Tibial nerve (tissue), 4 donors: Measurements from ENCODE around the gene WRAP73. TPM values are rescaled to one million over a fixed set of nuclear protein-coding genes. Genes with fewer than 3 reads are reported as not detected.
A peak's percentile ranks its signal among the peaks of the same experiment; 100 is the strongest.

Experiments used
- DNase-seq, 2 donors: peaks; one replicate each; pipeline ENCODE4 v3.0.0-alpha.2; 2019; ENCODE audit warnings: low spot score in 2 of 2
- H3K27ac ChIP-seq, 4 donors: fragments of 200-600 bp; sonication (generic) in 3 of 4; one replicate each; pipeline ENCODE4 v1.5.1; 2017 to 2019; ENCODE audit warnings: mild to moderate bottlenecking in 1 of 4
- H3K27me3 ChIP-seq, 2 donors: fragments of 200-600 bp; sonication (generic) in 1 of 2; one replicate each; pipeline versions ENCODE4 v1.5.1 to v1.6.0; 2017 to 2019
- H3K36me3 ChIP-seq, 3 donors: fragments of 200-600 bp; sonication (generic); one replicate each; pipeline ENCODE4 v1.5.1; 2018 to 2019
- H3K4me1 ChIP-seq, 4 donors: fragments of 200-600 bp; sonication (generic) in 3 of 4; one replicate each; pipeline ENCODE4 v1.5.1; 2017 to 2019
- H3K4me3 ChIP-seq, 4 donors: fragments of 200-600 bp; sonication (generic) in 3 of 4; one replicate each; pipeline ENCODE4 v1.5.1; 2017 to 2019; ENCODE audit warnings: mild to moderate bottlenecking in 1 of 4, moderate library complexity in 1 of 4
- H3K9me3 ChIP-seq, 4 donors: fragments of 200-600 bp; sonication (generic) in 3 of 4; one replicate each; pipeline ENCODE4 v1.5.1; 2017 to 2019
- EP300 ChIP-seq, 2 donors: sonication (generic); formaldehyde crosslinking; IDR thresholded peaks; one replicate each; pipeline ENCODE4 v1.6.1; 2017; ENCODE audit warnings: antibody characterized with exemption in 2 of 2, mild to moderate bottlenecking in 1 of 2
- POLR2A ChIP-seq, 2 donors: fragments of 450-650 bp; IDR thresholded peaks; one replicate each; pipeline ENCODE4 v1.6.1; 2017; ENCODE audit warnings: antibody characterized with exemption in 2 of 2, mild to moderate bottlenecking in 2 of 2, moderate library complexity in 2 of 2
- WGBS, 2 donors: methylation state at CpG; one replicate each; pipeline ENCODE4 v1.1.5; 2018; 5-methylcytosine and 5-hydroxymethylcytosine counted together
- total RNA-seq, 4 donors: library from RNA; depleted of rRNA; stranded (reverse); fragments of >200 nt; gene quantifications; one replicate each; pipeline ENCODE4 v1.1.0, GENCODE V29; 2016
- TF ChIP-seq, protein P1 (sequence below), 5 experiments: fragments of 200-600 bp in 3 of 5; fragments of 450-650 bp in 2 of 5; sonication (generic) in 3 of 5; IDR thresholded peaks; one replicate each; pipeline ENCODE4 v1.5.1; 2016 to 2019; ENCODE audit warnings: antibody characterized with exemption in 5 of 5, mild to moderate bottlenecking in 3 of 5, moderate library complexity in 2 of 5

WRAP73 gene
- total RNA-seq, 4 donors from 2014 or later: 11.1 to 17.1 (median 12.9) TPM

DNA sequence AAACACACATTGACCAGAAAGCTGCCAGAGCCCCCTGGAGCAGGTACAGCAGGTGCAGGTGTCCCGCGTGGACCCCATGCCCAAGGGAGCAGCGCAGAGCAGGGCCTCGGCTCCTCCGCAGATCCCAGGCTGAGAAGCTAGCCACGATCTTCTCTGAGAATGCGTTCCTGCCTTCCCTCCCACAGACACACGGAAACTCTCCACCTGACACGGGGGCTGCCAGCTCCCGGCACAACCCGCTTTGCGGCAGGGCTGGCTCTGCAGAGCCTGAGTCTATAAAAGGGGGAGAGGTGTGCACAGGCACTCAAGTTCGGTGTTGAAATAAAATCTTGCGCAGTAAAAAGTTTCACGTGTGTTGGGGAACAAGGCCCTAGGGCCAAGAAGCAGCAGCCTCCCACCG lies 48.2 kb downstream of the WRAP73 start:
- no peak for DNase-seq
- no peak overlapping the region for H3K27ac ChIP-seq
- 79 to 92% methylated on average over 15 to 16 of the region's 16 CpGs for WGBS, 2 donors
- H3K9me3 ChIP-seq: no peaks in the 10 kb centered on the region
- H3K4me1 ChIP-seq: peaks cover 0 to 29% (median 19%) of the 10 kb centered on the region in 4 donors
- no peak overlapping the region for H3K4me3 ChIP-seq
- H3K36me3 ChIP-seq: no peaks in the 10 kb centered on the region
- no peaks in the 10 kb centered on the region for H3K27me3 ChIP-seq
- TF ChIP-seq, protein P1, sequence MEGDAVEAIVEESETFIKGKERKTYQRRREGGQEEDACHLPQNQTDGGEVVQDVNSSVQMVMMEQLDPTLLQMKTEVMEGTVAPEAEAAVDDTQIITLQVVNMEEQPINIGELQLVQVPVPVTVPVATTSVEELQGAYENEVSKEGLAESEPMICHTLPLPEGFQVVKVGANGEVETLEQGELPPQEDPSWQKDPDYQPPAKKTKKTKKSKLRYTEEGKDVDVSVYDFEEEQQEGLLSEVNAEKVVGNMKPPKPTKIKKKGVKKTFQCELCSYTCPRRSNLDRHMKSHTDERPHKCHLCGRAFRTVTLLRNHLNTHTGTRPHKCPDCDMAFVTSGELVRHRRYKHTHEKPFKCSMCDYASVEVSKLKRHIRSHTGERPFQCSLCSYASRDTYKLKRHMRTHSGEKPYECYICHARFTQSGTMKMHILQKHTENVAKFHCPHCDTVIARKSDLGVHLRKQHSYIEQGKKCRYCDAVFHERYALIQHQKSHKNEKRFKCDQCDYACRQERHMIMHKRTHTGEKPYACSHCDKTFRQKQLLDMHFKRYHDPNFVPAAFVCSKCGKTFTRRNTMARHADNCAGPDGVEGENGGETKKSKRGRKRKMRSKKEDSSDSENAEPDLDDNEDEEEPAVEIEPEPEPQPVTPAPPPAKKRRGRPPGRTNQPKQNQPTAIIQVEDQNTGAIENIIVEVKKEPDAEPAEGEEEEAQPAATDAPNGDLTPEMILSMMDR (IDR thresholded peaks at IDR 0.05): no peak
- TF ChIP-seq POLR2A (IDR thresholded peaks at IDR 0.05): no peak
- no peak for TF ChIP-seq EP300 (IDR thresholded peaks at IDR 0.05)

DNA sequence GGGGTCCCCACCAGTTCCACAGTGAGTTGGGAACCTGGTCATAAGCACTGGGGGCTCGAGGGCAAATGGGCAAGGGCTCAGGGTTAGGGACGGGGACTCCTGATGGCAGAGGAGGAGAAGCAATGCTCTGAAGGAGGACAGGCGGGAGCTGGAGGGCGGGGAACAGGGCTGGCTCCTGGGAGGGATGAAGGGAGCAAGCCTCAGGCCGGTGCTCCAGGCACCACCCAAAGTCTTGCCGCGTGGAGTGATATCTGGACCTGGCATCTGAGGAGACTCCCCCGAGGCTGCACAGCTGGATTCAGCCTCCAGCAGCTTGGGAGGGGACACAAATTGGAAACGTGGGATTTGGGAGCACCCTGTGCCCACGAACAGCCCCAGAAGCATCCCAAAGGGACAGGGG lies 49.5 kb downstream of the WRAP73 start:
- Histone ChIP-seq H3K27ac (no peak overlapping the region), H3K4me1 (peaks cover 0 to 31% (median 19%) of the 10 kb centered on the region in 4 donors), H3K4me3 (no peak overlapping the region), H3K9me3 (no peaks in the 10 kb centered on the region), H3K27me3 (no peaks in the 10 kb centered on the region), H3K36me3 (no peaks in the 10 kb centered on the region)
- 86 to 87% methylated on average over 8 to 10 of the region's 10 CpGs for WGBS, 2 donors
- no peak for DNase-seq
- TF ChIP-seq EP300 (IDR thresholded peaks at IDR 0.05): no peak
- no peak for TF ChIP-seq POLR2A (IDR thresholded peaks at IDR 0.05)
- TF ChIP-seq, protein P1 (IDR thresholded peaks at IDR 0.05): no peak

- no peak overlapping the region for H3K27ac ChIP-seq
- H3K4me3 ChIP-seq: no peak overlapping the region
- TF ChIP-seq POLR2A (IDR thresholded peaks at IDR 0.05) (no peak), EP300 (IDR thresholded peaks at IDR 0.05) (no peak)
- TF ChIP-seq, protein P1 (IDR thresholded peaks at IDR 0.05): no peak
- peaks cover 0 to 35% (median 19%) of the 10 kb centered on the region in 4 donors for H3K4me1 ChIP-seq
- H3K27me3 ChIP-seq: no peaks in the 10 kb centered on the region
- no peak for DNase-seq
- no peaks in the 10 kb centered on the region for H3K9me3 ChIP-seq
- no peaks in the 10 kb centered on the region for H3K36me3 ChIP-seq
- 72 to 80% methylated on average over 14 to 15 of the region's 15 CpGs for WGBS, 2 donors
Observed at GRCh38 chr1:3599816-3600215, 50.1 kb downstream of the WRAP73 start.

- Histone ChIP-seq H3K9me3 (no peaks in the 10 kb centered on the region), H3K27ac (no peak overlapping the region), H3K36me3 (no peaks in the 10 kb centered on the region), H3K4me1 (peaks cover 0 to 35% (median 19%) of the 10 kb centered on the region in 4 donors), H3K27me3 (no peaks in the 10 kb centered on the region), H3K4me3 (no peak overlapping the region)
- DNase-seq: no peak
- 73 to 85% methylated on average over 13 to 16 of the region's 16 CpGs for WGBS, 2 donors
- TF ChIP-seq, protein P1 (IDR thresholded peaks at IDR 0.05): no peak
- no peak for TF ChIP-seq EP300 (IDR thresholded peaks at IDR 0.05)
- TF ChIP-seq POLR2A (IDR thresholded peaks at IDR 0.05): no peak
Observed at GRCh38 chr1:3599286-3599811, 50.6 kb downstream of the WRAP73 start.

GRCh38 chr1:3598522-3599285 lies 51.2 kb downstream of the WRAP73 start:
- no peak for TF ChIP-seq EP300 (IDR thresholded peaks at IDR 0.05)
- TF ChIP-seq POLR2A (IDR thresholded peaks at IDR 0.05): no peak
- TF ChIP-seq, protein P1 (IDR thresholded peaks at IDR 0.05): no peak
- H3K4me3 ChIP-seq: peak overlapping the region in 1 of 4 donors; percentile 31
- no peaks in the 10 kb centered on the region for H3K36me3 ChIP-seq
- DNase-seq: no peak
- WGBS, 2 donors: 36 to 51% methylated on average over 10 to 15 of the region's 30 CpGs
- no peaks in the 10 kb centered on the region for H3K27me3 ChIP-seq
- no peak overlapping the region for H3K27ac ChIP-seq
- peaks cover 0 to 32% (median 19%) of the 10 kb centered on the region in 4 donors for H3K4me1 ChIP-seq
- no peaks in the 10 kb centered on the region for H3K9me3 ChIP-seq
